Frontal cortex (tissue), 4 donors: ENCODE results near the gene UBE2V1. TPM values are rescaled to one million over a fixed set of nuclear protein-coding genes. Genes with fewer than 3 reads are reported as not detected.
"Not testable (repeated sequence)": the region's sequence is repeated elsewhere in the genome, so short reads cannot be mapped to it uniquely, and the experiment has no call there.

Experiments
- DNase-seq, 2 donors: peaks; one replicate each; pipeline ENCODE4 v3.0.0; 2012; ENCODE audit warnings: low spot score in 2 of 2
- FAIRE-seq: peaks from 2 replicates; lab custom pipeline; 2012; peaks lifted over from hg19 to GRCh38; lab: Jason Lieb, UNC
- total RNA-seq: library from RNA; depleted of rRNA; stranded (reverse); fragments of >200 nt; gene quantifications from one replicate; pipeline ENCODE4 v1.2.3, GENCODE V29; 2014
- donor health status: control.
- donor health status: control.
- donor health status: control.

UBE2V1 gene
- total RNA-seq, 1 donor from 2014 or later, result 20.0 TPM

DNA sequence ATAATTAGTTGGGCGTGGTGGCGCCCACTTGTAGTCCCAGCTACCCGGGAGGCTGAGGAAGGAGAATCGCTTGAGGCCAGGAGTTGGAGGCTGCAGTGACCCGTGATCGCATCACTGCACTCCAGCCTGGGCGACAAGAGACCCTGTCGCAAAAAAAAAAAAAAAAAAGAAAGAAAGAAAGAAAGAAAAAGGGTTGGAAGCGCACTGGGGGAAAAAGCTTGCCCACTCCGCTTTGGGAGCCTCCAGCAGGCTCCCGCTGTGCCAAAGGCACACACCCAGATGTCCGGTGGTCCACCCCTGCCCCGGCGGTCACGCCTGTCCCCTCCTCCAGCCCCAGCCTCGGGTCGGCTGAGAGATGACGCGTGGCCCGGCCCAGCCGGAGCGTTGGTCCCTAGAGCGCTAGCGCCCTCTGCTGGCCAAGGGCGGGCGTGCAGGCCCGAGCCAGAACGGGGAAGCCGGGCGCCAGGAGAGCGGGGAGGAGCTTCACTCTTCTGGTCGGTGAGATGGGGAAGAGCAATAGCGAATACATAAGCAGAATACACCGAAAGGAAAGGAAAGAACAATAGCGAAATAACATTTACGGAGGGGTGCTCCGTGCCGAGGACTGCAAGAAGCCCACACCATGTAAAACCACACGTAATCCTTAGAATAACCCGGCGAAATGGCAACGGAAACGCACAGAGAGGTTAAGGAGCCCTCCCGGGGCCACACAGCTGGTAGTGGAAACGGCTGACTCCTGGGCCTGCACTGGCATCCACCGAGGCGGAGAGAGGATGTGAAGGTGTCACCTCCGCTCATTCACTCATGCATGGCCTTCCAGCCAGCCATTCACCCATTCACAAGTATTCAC, 41.7 kb downstream of the UBE2V1 start:
- FAIRE-seq (no peak), DNase-seq (peak; percentile 82 to 97)

DNA sequence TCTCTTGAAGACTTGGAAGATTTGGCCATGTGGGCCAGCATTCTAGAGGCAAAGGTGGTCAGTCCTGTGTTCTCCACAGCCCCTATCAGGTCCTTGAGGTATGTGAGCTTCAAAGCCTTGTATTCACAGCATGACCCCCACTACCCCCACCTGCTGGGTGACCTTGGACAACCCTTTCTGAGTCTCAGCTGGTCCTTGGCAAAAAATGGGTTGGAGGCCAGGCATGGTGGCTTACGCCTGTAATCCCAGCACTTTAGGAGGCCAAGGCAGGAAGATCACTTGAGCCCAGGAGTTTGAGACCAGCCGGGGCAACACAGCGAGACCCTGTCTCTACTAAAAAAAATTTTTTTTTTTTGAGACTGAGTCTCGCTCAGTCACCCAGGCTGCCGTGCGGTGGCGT, 42.6 kb downstream of the UBE2V1 start:
- DNase-seq (no peak), FAIRE-seq (no peak)

DNA sequence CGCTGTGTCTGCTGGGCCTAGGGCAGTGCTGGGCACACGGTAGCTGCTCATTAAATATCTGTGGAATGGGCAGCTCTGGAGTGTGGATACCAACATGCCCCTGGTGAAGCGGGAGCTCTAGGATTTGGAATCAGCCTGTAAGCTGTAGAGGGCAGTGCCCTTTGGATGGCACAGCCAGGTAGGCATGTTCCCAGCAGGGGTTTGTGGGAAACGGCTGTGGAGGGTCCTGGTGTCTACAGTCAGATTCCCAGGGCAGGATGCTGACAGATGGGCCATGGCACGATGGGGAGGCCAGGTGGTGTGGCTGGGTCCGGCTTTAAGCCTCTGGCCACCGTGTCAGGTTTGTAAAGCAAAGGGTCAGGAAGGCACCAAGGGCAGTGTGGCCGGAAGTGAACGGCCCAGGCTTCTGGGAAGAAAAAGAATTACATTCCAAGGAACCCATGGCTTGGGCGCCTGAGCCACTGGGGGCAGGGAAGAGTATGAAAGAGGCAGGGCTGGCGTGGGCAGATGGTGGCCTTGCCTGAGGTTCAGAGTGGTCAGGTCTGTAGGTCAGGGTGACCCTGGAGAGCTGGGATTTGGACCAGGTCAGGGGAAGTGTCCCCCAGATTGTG, 44.8 kb downstream of the UBE2V1 start:
- no peak for FAIRE-seq

DNA sequence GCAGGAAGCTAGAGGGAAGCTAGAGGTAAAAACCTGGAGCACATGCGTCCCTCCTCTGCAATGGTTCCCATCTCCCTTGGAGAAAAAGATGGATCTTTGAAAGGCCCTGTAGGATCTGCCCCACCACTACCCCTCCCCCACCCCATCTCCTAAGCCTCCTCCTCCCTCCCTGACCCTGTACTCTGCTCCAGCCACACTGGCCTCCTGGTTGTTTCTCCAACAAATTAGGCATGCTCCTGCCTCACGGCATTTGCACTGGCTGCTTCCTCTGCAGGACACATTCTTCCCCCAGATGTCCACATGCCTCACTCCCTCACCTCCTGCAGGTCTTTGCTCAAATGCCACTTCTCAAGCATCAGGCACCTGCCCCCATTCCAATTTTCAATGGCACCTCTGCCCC, 45.5 kb downstream of the UBE2V1 start:
- FAIRE-seq (no peak), DNase-seq (no peak)

More for the DNA sequence above, 44.8 kb downstream of the UBE2V1 start:
- DNase-seq, result no peak

DNA sequence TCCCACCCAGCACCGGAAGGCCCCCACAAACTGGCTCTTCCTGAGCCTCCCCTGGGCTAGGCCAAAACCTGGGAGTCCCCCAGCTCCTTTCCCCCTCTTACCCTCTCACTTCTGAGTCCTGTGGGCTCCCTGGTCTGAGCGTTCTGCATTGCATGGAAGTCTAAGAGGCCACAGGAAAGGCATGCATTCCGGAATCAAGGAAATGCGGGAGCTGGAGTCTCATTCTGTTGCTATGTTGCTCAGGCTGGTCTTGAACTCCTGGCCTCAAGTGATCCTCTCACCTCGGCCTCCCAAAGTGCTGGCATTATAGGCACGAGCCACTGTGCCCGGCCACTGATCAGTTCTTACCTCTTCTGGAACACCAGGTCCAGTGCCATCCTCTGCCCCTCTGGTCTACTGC, 45.9 kb downstream of the UBE2V1 start:
- DNase-seq (no peak), FAIRE-seq (no peak)

DNA sequence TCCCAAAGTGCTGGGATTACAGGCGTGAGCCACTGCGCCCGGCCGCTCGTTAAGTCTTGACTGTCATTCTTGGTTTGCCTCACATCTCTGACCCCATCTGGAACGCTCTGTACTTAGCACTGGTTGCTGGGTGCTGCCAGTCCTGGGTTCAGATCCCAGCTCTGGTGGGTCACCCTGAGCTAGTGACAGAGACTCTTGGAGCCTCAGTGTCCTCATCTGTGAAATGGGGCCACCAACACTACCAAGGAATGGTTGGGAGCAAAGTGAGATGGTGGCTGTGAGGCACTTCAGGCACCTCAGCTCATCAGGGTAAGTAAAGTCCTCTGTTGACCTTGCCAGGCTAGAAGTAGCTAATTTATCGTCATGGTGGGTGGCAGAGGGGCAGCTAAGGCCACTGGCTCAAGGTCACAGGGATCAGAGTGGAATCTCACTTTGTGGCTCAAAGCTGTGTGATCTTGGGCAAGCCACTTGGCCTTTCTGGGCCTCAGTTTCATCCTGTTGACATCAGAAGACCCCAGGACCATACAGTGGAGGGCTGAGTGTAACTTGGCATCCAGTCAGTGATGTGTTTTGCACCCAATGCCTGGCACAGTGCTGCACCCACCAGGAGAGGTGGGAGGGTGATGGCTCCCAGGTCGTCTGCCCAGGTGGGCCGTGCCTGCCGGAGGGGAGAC, 46.7 kb downstream of the UBE2V1 start:
- FAIRE-seq (no peak), DNase-seq (no peak)

DNA sequence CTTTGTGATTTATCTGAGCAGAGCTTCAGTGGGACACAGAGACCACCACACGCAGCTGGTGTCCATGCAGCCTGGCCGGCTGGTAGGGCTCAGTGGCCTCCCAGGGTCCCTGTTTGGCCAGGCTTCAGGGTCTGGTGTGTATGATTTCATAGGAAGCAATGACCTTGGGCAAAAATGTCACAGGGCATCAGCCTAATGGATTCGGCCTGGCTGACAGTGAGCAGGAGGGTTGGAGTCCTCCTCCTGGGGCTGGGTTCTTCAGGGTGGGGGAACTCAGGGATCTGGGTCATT, 47.7 kb downstream of the UBE2V1 start:
- FAIRE-seq (no peak), DNase-seq (no peak)

DNA sequence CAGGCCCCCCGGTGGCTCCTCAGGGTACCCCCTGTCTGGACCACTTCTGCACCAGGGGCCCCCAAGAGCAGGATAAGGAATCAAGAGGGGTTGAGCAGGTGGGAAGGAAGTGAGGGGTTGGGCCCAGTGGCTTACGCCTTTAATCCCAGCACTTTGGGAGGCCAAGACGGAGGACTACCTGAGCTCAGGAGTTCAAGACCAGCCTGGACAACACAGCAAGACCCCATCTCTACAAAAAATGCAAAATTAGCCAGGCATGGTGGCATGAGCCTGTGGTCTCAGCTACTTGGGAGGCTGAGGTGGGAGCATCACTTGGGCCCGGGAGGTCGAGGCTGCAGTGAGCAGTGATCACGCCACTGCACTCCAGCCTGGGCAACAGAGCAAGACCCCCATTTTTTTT, 49.2 kb downstream of the UBE2V1 start:
- FAIRE-seq, DNase-seq: not testable (repeated sequence)

DNA sequence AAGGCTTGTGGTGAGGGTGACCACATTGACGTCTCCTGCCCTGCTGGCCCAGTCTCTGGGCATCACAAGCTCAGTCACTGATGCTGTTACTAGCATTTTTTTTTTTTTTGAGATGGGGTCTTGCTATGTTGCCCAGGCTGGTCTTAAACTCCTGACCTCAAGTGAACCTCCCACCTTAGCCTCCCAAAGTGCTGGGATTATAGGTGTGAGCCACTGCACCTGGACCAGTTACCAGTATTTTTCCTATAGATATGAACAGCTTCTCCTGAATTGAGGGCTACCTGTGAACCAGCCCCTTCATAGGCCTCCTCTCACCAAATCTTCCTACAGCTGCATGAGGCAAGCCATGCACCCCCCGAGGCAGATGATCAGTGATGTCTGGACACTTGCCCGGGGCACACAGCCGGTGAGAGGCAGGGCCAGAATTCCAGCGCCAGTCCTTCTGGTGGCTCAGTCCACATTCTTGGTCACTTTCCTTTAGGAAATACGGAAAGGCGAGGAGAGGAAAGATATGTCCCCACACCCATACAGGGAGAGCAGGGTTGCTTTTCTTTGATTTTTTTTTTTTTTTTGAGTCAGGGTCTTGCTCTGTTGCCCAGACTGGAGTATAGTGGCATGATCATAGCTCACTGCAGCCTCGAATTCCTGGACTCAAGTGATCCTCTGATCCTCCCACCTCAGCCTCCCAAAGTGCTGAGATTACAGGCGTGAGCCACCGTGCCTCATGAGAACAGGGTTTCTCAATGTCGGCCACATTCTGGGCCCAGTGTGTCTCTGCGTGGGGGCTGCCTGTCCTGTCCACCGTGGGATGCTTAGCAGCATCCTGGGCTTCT, 50.7 kb downstream of the UBE2V1 start:
- DNase-seq (no peak), FAIRE-seq (no peak)

DNA sequence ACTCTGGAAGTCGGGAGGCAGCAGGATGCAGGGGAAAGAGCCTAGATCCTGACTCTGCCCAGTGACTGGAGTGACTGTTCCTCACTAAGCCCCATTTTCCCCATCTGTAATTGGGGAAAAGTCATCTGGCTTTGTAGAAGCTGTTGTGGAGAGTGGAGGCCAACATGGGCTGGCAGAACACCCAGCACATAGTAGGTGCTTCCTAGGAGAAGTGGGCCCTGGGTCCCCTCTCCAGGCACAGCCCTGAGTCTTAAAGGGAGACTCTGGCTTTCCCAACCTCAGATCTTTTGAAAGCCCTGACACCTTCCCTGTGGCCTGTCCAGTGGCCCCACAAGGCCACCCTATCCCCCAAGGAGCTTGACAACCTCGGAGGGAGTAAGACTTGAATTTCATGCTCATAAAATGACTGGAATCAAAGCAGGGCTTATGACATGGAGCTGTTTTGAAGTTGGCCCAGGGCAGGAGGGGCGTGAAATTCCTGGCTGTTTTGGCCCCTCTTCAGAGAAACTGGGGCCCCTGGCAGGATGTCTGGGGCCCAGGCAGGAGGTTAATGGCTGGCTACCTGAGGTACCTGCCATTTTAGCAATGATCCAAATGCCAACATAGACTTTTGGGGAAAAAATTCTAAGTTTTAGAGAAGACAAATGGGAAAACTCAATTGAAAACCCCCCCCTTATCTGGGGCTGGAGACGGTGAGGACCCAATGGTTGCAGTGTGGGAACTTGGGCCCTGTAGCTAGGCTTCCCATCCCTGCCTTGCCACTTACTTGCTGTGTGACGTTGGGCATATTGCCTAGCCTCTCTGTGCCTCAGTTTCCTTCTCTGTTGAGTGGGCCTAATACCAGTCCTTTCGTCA, 51.6 kb downstream of the UBE2V1 start:
- FAIRE-seq (no peak), DNase-seq (no peak)

DNA sequence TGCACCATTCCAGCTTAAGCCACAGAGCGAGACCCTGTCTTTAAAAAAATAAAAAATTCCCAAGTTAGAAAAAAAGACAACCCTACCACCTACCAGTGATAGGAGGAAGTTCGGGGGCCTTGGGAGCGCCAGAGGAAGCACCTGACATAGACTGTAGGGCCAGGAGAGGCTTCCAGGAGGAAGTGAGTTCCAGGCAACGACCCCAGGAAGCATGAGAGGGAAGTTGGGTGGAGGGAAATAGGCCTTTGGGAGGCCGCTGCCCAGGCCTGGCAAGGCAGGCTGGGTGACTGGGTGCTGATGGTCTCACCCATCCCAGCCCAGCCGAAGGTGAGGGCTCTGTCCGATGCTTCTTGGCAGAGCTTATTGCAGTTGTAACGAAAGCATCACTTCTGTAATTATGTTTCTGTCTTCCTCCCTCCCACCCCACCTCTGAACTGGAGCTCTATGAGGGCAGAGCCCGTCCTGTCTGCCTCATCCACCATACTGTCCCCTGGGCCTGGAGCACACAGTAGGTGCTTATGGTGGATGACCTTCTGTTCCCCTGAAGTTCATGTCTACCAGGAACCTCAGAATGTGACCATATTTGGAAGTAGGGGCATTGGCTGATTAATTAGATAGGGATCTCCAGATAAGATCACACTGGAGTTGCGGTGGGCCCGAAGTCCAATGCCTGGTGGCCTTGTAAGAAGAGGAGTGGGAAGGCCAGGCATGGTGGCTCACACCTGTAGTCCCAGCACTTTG, 54.1 kb downstream of the UBE2V1 start:
- FAIRE-seq, result no peak
- no peak for DNase-seq

DNA sequence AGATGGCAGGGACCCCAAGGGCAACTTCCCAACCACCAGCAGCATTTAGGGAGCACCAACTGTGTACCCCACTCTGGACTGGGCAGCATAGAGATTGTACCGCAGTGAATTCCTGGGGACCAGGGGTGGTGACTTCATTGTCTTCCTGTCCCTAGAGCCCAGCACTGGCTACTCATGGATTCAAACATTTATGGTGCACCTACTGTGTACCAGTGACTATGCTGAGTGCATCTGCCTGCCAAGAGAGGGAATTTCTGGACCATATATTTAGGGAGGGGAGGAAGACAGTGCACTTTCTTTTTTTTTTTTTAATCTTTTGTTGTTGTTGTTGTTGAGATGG, 55.3 kb downstream of the UBE2V1 start:
- DNase-seq, result no peak
- no peak for FAIRE-seq

DNA sequence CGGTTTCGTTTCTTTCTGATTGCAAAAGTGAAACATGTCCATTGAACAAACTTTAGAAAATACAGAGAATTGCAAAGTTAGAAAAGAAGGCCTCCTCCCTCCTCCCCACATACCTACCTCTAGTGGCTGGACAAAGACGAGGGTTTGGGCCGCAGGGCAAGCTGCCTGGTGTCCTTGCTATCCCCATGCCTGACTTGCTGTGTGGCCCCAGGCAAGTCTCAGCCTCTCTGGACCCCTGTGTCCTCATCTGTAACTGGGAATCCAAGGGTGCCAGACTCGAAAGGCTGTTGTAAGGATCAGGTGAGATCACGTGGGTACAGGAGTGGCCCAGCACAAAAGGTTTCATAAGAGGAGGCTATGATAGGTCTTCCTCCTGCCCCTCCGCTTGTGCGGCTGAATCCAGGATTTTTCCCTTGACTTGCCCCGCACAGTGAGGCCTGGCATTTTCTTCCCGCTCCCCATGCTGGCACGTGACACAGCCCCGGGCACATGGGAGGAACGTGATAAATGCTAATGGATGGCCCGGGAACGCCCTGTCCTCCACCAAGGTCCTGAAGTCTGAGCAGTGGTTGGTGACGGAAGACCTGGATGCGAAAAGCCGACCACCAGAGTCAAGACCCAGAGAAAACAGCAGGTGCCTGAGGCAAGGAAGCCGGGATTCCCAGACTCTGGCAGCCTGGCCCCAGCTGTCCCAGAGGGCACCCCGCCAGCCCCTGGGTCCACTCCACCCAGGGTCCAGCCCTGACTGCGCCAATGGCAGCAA, 55.8 kb downstream of the UBE2V1 start:
- FAIRE-seq (no peak), DNase-seq (no peak)

DNA sequence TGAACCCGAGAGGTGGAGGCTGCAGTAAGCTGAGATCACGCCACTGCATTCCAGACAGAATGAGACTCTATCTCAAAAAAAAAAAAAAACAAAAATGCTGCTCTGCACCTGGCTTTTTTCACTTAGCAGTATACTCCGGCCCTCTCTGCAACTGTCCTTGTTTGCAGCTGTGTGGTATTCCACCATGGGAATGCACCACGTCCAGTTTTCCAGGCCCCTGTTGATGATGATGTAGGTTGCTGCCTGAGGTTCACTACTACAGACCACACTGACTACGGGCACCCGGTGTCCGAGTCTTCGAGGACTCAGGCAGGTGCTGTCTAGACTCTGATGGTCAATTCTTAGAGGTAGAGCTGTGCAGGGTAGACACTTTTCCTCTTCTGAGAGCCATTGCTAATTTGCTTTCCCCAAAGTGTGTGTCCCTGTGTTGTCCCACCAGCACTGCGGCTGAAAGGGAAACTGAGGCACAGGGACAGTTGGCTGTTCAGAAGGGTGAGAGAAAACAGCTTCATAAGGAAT, 56.5 kb downstream of the UBE2V1 start:
- DNase-seq, result no peak
- no peak for FAIRE-seq

DNA sequence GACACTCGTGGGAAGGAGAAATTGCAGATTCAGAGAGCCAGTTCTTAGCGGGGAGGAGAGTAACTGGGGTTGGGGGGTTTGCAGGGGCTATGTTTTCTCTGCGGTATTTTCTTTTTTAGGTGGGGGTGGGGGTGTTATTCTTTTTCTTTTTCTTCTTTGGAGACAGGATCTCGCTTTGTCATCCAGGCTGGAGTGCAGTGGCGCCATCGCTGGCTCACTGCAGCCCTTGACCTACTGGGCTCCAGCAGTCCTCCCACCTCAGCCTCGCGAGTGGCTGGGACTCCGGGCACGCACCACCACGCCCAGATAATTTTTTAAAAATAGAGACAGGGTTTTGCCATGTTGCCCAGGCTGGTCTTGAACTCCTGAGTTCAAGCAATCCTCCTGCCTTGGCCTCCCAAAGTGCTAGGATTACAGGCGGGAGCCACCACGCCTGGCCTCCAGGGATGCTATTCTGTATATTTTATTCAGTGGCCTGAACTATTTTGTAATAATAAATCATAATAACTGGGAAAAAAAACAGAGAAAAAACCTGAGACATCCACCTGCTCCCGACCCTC, 57.3 kb downstream of the UBE2V1 start:
- DNase-seq (no peak), FAIRE-seq (no peak)

DNA sequence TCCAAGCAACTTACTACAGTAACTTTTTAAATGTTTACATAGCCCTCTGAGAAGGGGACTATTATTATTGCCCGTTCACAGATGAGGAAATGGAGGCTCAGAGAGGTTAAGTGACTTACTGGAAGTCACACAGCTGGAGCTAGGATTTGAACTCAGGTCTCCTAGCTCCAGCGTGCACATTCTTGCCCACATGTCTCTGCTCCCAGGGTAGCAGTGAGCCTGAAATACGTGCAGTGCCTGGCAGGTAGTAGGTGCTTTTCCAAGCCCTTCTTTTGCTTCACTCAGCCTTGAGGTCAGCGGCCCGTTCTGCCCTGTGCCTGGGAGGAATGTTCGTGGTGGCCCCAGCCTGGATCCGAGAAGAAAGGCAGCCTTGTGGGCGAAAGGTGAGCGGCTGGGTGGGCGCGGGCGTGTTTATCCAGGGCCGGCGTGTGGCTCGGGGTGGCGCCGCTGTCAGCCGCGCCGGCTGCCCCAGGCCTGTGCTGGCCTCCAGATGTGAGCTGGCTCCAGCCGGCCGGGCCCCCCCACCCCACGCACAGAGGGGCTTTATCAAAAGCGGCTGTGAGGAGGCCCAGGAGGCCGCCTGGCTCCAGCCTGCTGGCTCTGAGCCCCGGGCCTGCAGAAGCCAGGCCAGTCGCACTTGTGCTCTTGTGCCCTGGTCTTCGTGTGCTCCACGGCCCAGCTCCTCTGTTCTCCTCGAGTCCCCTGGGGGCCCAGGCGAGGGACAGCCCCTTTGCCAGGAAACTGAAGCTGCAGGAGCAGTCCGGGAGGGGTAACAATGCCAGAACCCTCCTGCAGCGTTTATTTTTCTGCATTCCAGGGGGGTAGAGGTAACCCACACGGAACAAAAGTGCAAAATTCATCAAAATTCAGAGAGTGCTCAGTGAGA, 58.1 kb downstream of the UBE2V1 start:
- FAIRE-seq (no peak), DNase-seq (peak; percentile 60 to 76)

DNA sequence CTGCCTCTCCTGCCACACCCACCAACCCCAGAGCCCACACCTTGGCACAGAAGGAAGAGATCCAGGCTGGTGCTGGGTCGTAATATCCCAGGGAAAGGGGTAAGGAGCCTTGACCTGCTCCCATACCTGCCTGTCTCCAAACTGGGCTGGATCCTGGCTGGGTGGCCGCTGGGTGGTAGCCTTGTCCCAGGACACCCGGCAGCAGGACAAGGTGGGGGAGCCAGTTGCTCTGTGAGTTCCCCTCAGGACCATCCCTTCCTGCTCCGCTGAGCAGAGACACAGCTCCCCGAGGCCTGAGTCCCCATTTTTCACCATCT, 58.8 kb downstream of the UBE2V1 start:
- DNase-seq, result no peak
- no peak for FAIRE-seq
